ENCODE data around the gene SLC4A5. TPM values are rescaled to one million over a fixed set of nuclear protein-coding genes. Genes with fewer than 3 reads are reported as not detected.
A peak's percentile ranks its signal among the peaks of the same experiment; 100 is the strongest.

The SLC4A5 gene
- total RNA-seq, 1 donor from 2014 or later: 8.2 TPM

DNA sequence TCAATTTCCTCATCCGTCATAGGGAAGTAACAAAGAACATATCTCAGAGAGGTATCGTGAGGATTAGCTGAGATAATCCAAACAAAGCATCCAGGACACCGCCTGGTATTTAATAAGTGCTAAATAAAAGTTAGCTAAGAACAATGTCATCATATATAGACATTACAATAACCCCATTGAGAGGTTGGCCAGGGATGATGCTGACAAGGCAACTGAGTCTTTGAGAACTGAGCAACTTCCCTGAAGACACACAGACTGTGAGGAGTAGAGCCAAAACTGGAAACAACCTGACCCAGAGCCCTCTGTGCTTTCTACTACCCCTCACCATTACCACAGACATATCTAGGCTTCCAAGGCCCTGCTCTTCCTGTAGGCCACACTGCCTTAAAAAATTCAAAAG, 38.5 kb upstream of the SLC4A5 start:
- Mint-ChIP-seq H3K27me3 (ENCODE audit: unreplicated experiment) (peaks cover 2% of the 10 kb centered on the region), H3K36me3 (ENCODE audit: unreplicated experiment) (peaks cover 6% of the 10 kb centered on the region), H3K9me3 (ENCODE audit: unreplicated experiment) (no peaks in the 10 kb centered on the region), H3K4me1 (ENCODE audit: low read depth, unreplicated experiment) (peaks cover 30% of the 10 kb centered on the region), H3K4me3 (ENCODE audit: unreplicated experiment) (no peak overlapping the region), H3K27ac (ENCODE audit: unreplicated experiment) (no peak overlapping the region)
- no peak for DNase-seq
- TF ChIP-seq, protein P1, sequence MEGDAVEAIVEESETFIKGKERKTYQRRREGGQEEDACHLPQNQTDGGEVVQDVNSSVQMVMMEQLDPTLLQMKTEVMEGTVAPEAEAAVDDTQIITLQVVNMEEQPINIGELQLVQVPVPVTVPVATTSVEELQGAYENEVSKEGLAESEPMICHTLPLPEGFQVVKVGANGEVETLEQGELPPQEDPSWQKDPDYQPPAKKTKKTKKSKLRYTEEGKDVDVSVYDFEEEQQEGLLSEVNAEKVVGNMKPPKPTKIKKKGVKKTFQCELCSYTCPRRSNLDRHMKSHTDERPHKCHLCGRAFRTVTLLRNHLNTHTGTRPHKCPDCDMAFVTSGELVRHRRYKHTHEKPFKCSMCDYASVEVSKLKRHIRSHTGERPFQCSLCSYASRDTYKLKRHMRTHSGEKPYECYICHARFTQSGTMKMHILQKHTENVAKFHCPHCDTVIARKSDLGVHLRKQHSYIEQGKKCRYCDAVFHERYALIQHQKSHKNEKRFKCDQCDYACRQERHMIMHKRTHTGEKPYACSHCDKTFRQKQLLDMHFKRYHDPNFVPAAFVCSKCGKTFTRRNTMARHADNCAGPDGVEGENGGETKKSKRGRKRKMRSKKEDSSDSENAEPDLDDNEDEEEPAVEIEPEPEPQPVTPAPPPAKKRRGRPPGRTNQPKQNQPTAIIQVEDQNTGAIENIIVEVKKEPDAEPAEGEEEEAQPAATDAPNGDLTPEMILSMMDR (IDR thresholded peaks at IDR 0.05; ENCODE audit: partially characterized antibody, unreplicated experiment): no peak

DNA sequence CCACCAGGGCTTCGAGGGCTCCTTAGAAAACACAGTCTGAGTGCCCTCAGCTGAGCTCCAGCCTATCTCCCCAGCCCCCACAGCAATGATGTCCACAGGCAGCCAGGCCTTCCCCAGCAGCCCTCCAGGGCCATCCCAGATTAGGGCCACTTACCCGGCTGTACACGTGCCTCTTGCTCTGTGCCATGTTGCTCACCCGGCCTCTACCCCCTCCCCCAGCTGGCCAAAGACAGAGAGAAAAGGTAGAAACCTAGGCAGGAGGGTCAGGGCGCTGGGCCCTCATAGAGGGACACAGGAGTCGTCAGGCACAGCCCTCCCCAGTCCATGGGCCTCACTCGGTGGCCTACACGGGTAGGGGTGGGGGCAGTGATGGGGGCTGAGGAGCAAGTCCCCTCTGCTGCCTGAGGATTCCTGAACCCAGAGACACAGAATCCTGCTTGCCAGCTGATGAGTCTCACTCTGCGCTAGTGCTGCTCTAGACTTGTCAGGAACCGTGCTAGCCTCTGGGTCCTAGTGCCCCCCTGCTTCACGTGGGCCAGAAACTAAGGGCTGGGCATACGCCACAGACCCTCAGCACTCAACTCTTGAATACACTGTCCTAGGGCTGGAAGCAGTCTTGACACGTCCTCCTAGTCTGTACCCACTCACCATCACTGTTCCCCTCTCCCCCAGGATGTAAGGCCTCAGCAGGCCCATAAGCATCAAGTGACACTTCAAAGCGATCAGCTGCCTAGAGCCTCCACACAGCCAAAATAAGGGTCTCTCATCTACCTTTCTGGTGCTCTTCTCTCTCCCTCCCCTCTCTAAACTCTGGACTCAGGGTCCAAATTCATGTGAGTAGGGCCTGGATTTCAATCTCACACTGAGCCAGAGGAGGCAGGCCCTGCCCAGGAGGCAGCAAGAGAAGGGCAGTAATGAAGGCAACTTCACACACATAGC, 36.9 kb upstream of the SLC4A5 start, which contains the start of gene DCTN1:
Gene DCTN1 (minus strand): TSS at position 461 of the 939 bp plus-strand sequence. CDS start 274 bp downstream, at position 187.
- peaks cover 6% of the 10 kb centered on the region for H3K36me3 Mint-ChIP-seq (ENCODE audit: unreplicated experiment)
- TF ChIP-seq, protein P1 (IDR thresholded peaks at IDR 0.05; ENCODE audit: partially characterized antibody, unreplicated experiment): no peak
- no peaks in the 10 kb centered on the region for H3K9me3 Mint-ChIP-seq (ENCODE audit: unreplicated experiment)
- H3K27me3 Mint-ChIP-seq (ENCODE audit: unreplicated experiment): peaks cover 2% of the 10 kb centered on the region
- peaks cover 34% of the 10 kb centered on the region for H3K4me1 Mint-ChIP-seq (ENCODE audit: low read depth, unreplicated experiment)
- peak within 1 kb of the TSS; percentile 85 for H3K4me3 Mint-ChIP-seq (ENCODE audit: unreplicated experiment)
- peak; percentile 69 for DNase-seq
- peak within 1 kb of the TSS; percentile 86 for H3K27ac Mint-ChIP-seq (ENCODE audit: unreplicated experiment)

DNA sequence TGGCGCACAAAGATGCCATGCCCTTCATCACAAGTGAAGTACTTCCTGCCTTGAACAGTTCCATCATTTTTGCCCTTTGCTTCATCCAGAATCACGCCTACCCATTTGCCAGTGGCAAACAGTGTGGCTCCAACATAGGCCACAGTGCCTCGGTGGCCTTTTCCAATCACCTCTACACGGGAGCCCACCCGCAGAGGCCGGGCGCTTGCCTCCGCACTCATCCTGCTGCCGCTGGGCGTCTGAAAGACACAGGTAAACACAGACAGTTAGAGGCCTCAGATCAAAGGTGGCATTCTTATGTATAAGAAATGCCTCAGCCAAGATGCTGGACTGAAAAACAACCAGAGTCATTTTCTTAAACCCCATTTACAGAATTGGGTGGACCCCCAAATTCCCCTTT, 34.8 kb upstream of the SLC4A5 start:
- TF ChIP-seq, protein P1 (IDR thresholded peaks at IDR 0.05; ENCODE audit: partially characterized antibody, unreplicated experiment): no peak
- H3K4me3 Mint-ChIP-seq (ENCODE audit: unreplicated experiment): peak overlapping the region; percentile 46
- H3K4me1 Mint-ChIP-seq (ENCODE audit: low read depth, unreplicated experiment): peaks cover 30% of the 10 kb centered on the region
- H3K27ac Mint-ChIP-seq (ENCODE audit: unreplicated experiment): peak overlapping the region; percentile 38
- peaks cover 10% of the 10 kb centered on the region for H3K27me3 Mint-ChIP-seq (ENCODE audit: unreplicated experiment)
- no peak for DNase-seq
- no peaks in the 10 kb centered on the region for H3K9me3 Mint-ChIP-seq (ENCODE audit: unreplicated experiment)
- peaks cover 6% of the 10 kb centered on the region for H3K36me3 Mint-ChIP-seq (ENCODE audit: unreplicated experiment)

DNA sequence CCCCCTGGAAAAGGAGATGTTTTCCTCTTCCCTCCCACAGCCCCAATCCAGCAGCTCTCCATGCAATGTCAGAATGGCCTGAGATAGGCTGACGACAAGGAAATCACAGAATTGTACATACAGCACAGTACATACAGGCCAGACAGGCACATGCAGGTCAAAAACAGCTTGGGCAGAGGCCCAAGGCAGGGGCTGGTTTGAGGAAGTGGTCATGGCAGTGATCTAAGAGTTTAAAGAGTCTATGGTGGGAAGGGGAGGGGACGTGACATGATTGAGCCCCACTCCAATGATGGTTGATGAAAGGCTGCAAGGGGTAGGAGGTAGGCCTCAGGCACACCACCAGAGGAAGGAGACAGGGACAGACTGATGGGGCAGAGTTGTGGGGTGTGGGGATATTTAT, 32.6 kb upstream of the SLC4A5 start:
- no peak for DNase-seq
- H3K9me3 Mint-ChIP-seq (ENCODE audit: unreplicated experiment): peaks cover 16% of the 10 kb centered on the region
- H3K4me3 Mint-ChIP-seq (ENCODE audit: unreplicated experiment): peak overlapping the region; percentile 49
- TF ChIP-seq, protein P1 (IDR thresholded peaks at IDR 0.05; ENCODE audit: partially characterized antibody, unreplicated experiment): no peak
- H3K27ac Mint-ChIP-seq (ENCODE audit: unreplicated experiment): peak overlapping the region; percentile 56
- H3K27me3 Mint-ChIP-seq (ENCODE audit: unreplicated experiment): peaks cover 19% of the 10 kb centered on the region
- peaks cover 9% of the 10 kb centered on the region for H3K36me3 Mint-ChIP-seq (ENCODE audit: unreplicated experiment)
- H3K4me1 Mint-ChIP-seq (ENCODE audit: low read depth, unreplicated experiment): peaks cover 43% of the 10 kb centered on the region

Data from glutamatergic neuron (in vitro differentiated cells).